ENCODE data around the gene TXNDC5.
A peak's percentile ranks its signal among the peaks of the same experiment; 100 is the strongest.

The TXNDC5 gene

DNA sequence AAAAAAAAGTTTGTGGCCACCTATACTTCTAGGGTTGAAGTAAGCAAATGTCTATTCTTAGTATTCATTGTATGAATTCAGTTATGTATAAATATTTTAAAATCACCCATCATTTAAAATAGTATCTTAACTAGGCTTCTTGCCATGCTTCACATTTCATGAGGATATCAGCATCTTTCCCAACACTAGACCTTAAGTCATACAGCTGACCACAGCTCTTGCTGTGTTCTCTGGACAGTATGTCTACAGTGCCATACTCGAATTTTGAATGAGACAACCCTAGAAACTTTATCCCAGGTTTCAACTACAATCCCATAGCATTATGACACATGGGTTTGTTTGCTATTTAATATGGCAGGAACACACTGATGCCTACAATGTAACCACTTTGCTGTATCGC, 5.2 kb downstream of the TXNDC5 start:
- H4K20me1 ChIP-seq (ENCODE audit: insufficient read depth, low read length) = no peaks in the 10 kb centered on the region
- no peak overlapping the region for H2AFZ ChIP-seq (ENCODE audit: low read length)
- H3K36me3 ChIP-seq (replicated peaks; ENCODE audit: insufficient read depth, low read length) = peaks cover 62% of the 10 kb centered on the region
- H3K4me3 ChIP-seq (ENCODE audit: low read length) = peak overlapping the region; percentile 94
- no peaks in the 10 kb centered on the region for H3K9me3 ChIP-seq (replicated peaks; ENCODE audit: insufficient read depth, low read length)
- no peaks in the 10 kb centered on the region for H3K9me2 ChIP-seq (replicated peaks; ENCODE audit: insufficient read depth, low read length)
- peaks cover 96% of the 10 kb centered on the region for H3K79me2 ChIP-seq (ENCODE audit: low read length)
- TF ChIP-seq EZH2 (optimal IDR thresholded peaks at IDR 0.05; ENCODE audit: low read depth, low read length) (no peak), EZH2phosphoT487 (IDR thresholded peaks at IDR 0.05; ENCODE audit: low read length) (no peak)
- TF ChIP-seq, protein P1, sequence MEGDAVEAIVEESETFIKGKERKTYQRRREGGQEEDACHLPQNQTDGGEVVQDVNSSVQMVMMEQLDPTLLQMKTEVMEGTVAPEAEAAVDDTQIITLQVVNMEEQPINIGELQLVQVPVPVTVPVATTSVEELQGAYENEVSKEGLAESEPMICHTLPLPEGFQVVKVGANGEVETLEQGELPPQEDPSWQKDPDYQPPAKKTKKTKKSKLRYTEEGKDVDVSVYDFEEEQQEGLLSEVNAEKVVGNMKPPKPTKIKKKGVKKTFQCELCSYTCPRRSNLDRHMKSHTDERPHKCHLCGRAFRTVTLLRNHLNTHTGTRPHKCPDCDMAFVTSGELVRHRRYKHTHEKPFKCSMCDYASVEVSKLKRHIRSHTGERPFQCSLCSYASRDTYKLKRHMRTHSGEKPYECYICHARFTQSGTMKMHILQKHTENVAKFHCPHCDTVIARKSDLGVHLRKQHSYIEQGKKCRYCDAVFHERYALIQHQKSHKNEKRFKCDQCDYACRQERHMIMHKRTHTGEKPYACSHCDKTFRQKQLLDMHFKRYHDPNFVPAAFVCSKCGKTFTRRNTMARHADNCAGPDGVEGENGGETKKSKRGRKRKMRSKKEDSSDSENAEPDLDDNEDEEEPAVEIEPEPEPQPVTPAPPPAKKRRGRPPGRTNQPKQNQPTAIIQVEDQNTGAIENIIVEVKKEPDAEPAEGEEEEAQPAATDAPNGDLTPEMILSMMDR (IDR thresholded peaks at IDR 0.05; ENCODE audit: low read length) = no peak
- H3F3A ChIP-seq (ENCODE audit: insufficient read depth, low read length) = peaks cover 93% of the 10 kb centered on the region
- peak overlapping the region; percentile 100 for H3K9ac ChIP-seq (ENCODE audit: low read length)
- peaks cover 54% of the 10 kb centered on the region for H3K4me1 ChIP-seq (ENCODE audit: low read length)
- peak overlapping the region; percentile 100 for H3K4me2 ChIP-seq (ENCODE audit: low read depth, low read length)
- no peaks in the 10 kb centered on the region for H3K27me3 ChIP-seq (replicated peaks; ENCODE audit: insufficient read depth, low read length)
- DNase-seq = peak; percentile 9
- peak overlapping the region; percentile 100 for H3K27ac ChIP-seq (ENCODE audit: low read length)

GRCh38 chr6:7904654-7905319, 5.8 kb downstream of the TXNDC5 start:
- peak overlapping the region; percentile 100 for H3K4me2 ChIP-seq (ENCODE audit: low read depth, low read length)
- peaks cover 100% of the 10 kb centered on the region for H3K79me2 ChIP-seq (ENCODE audit: low read length)
- TF ChIP-seq EZH2phosphoT487 (IDR thresholded peaks at IDR 0.05; ENCODE audit: low read length) (no peak), EZH2 (optimal IDR thresholded peaks at IDR 0.05; ENCODE audit: low read depth, low read length) (no peak)
- TF ChIP-seq, protein P1 (IDR thresholded peaks at IDR 0.05; ENCODE audit: low read length) = no peak
- peak overlapping the region; percentile 100 for H3K9ac ChIP-seq (ENCODE audit: low read length)
- H3F3A ChIP-seq (ENCODE audit: insufficient read depth, low read length) = peaks cover 100% of the 10 kb centered on the region
- H3K9me2 ChIP-seq (replicated peaks; ENCODE audit: insufficient read depth, low read length) = no peaks in the 10 kb centered on the region
- peak overlapping the region; percentile 100 for H3K27ac ChIP-seq (ENCODE audit: low read length)
- no peaks in the 10 kb centered on the region for H3K9me3 ChIP-seq (replicated peaks; ENCODE audit: insufficient read depth, low read length)
- H3K4me1 ChIP-seq (ENCODE audit: low read length) = peaks cover 60% of the 10 kb centered on the region
- no peaks in the 10 kb centered on the region for H3K27me3 ChIP-seq (replicated peaks; ENCODE audit: insufficient read depth, low read length)
- no peak overlapping the region for H2AFZ ChIP-seq (ENCODE audit: low read length)
- peak; percentile 40 for DNase-seq
- H4K20me1 ChIP-seq (ENCODE audit: insufficient read depth, low read length) = no peaks in the 10 kb centered on the region
- H3K36me3 ChIP-seq (replicated peaks; ENCODE audit: insufficient read depth, low read length) = peaks cover 66% of the 10 kb centered on the region
- H3K4me3 ChIP-seq (ENCODE audit: low read length) = peak overlapping the region; percentile 94

DNA sequence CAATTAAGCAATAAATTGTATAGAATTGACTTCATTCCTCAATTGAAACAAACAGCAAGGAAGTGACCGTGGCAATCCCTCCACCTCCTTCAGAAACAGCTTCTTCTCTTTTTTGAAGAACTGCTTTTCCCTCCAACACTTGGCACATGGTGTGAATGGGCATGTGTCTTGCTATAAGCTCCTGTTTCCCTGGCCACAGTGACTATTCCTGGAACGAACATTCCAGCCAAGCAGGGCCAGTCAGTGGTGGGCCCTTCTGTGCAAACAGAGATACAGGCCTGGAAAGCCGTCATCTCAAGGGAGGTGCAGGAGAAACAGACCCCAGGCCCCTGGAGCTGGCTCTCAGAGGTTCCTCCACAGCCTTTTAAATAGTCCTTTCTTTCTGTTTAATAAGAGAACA, 6.9 kb downstream of the TXNDC5 start:
- Histone ChIP-seq H3K27ac (ENCODE audit: low read length) (peak overlapping the region; percentile 100), H3K4me3 (ENCODE audit: low read length) (peak overlapping the region; percentile 94), H3K4me1 (ENCODE audit: low read length) (peaks cover 70% of the 10 kb centered on the region), H3K79me2 (ENCODE audit: low read length) (peaks cover 100% of the 10 kb centered on the region), H4K20me1 (ENCODE audit: insufficient read depth, low read length) (no peaks in the 10 kb centered on the region), H3K9me2 (replicated peaks; ENCODE audit: insufficient read depth, low read length) (no peaks in the 10 kb centered on the region), H3K27me3 (replicated peaks; ENCODE audit: insufficient read depth, low read length) (no peaks in the 10 kb centered on the region), H3F3A (ENCODE audit: insufficient read depth, low read length) (peaks cover 100% of the 10 kb centered on the region), H3K4me2 (ENCODE audit: low read depth, low read length) (peak overlapping the region; percentile 100), H3K36me3 (replicated peaks; ENCODE audit: insufficient read depth, low read length) (peaks cover 58% of the 10 kb centered on the region), H3K9ac (ENCODE audit: low read length) (peak overlapping the region; percentile 100), H2AFZ (ENCODE audit: low read length) (no peak overlapping the region), H3K9me3 (replicated peaks; ENCODE audit: insufficient read depth, low read length) (no peaks in the 10 kb centered on the region)
- TF ChIP-seq EZH2 (optimal IDR thresholded peaks at IDR 0.05; ENCODE audit: low read depth, low read length) (no peak), EZH2phosphoT487 (IDR thresholded peaks at IDR 0.05; ENCODE audit: low read length) (no peak)
- TF ChIP-seq, protein P1 (IDR thresholded peaks at IDR 0.05; ENCODE audit: low read length) = no peak
- DNase-seq = peak; percentile 28

Measured in MM.1S (cell line).